ENCODE data around the gene WNT3.

The WNT3 gene

DNA sequence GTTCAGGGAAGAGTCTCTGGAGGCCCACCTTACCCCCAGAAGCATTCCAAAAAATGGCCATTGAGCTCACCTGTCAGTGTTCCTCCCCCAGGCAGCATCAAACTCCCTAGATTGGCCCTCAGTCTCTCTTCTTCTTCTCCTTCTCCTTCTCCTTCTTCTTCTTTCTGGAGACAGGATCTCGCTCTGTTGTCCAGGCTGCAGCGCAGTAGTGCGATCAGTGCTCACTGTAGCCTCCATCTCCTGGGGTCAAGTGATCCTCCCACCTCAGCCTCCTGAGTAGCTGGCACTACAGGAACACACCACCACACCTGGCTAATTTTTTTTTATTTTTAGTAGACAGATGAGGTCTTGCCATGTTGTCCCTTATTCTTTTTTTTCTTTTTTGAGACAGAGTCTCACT, 16.4 kb upstream of the WNT3 start:
- no peak for DNase-seq (ENCODE audit: low read depth)

DNA sequence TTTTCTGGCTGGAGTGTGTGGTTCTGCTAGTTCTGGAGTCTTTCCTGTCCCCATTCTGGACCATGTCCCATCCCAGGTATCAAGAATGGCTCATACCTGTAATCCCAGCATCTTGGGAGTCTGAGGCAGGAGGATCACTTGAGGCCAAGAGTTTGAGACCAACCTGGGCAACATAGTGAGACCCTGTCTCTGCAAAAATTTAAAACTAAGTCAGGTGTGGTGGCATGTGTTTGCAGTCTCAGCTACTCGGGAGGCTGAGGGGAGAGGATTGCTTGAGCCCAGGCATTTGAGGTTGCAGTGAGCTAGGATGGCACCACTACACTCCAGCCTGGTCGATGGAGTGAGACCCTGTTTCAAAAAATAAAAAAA, 15.3 kb upstream of the WNT3 start:
- DNase-seq (ENCODE audit: low read depth) = no peak

DNA sequence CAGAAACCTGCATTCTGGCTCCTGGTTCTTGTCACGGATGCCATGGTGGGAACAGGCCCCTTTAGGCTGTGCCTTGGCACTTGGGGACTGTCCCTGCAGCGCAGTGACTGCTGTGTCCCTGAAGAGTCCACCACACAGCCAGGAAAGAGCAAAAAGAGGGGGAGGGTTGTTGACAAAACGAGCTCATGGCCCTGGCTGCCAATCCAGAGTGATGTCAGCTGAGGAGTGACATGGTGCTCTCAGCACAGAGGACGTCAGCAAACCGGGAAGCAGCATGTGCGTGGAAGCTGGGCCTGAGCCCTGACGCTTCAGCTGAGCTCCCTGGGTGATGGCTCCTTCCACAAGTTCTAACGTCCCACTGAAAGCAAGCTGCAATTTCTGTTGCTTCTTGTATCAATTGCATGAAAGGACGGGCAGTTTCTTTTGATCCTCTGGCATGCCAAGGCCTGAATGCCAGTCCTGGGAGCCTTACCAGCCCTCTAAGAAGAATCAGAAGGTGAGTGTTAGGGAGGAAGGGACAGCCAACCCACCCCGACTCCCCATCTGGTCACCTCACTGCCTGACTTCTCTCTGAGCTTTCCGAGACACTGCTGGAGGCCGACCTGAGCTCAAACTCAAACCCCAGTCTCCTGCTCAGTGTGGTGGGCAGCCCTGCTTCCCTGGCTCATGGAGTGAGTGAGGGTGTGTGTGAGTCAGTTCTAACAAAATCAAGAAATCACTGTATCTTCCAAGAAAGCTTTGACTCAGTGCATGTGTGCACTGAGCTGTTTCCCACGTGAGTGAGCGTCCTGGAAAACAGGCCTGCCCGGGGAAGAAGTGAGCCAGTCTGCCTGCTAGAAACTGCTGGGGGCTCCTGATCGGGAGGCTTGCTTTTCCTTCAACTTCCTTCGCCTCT, 14.7 kb upstream of the WNT3 start:
- DNase-seq (ENCODE audit: low read depth) = peak; percentile 85

DNA sequence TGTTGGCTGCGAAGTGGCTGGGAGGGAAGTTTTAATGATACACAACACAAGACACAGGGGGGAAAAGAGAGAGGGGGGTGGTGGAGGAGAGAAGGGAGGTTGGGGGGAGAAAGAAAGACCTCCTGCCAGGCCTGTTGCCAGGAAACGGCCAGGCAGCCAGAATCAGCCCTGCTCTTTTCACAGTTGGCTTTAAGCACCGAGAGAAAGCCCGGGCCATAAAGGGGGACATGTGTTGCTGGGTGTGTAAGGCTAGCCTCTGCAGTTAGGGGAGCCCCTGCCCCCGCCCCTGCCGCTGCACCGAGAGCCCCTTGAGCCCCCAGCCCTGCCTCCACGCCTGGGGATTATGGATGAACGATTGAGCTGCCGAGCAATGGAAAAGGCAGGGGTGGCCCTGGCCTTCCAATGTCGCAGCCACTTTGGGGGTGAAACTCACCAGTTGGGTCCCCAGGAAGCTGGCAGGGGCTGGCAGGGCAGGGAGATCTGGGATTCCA, 13.9 kb upstream of the WNT3 start:
- no peak for DNase-seq (ENCODE audit: low read depth)

DNA sequence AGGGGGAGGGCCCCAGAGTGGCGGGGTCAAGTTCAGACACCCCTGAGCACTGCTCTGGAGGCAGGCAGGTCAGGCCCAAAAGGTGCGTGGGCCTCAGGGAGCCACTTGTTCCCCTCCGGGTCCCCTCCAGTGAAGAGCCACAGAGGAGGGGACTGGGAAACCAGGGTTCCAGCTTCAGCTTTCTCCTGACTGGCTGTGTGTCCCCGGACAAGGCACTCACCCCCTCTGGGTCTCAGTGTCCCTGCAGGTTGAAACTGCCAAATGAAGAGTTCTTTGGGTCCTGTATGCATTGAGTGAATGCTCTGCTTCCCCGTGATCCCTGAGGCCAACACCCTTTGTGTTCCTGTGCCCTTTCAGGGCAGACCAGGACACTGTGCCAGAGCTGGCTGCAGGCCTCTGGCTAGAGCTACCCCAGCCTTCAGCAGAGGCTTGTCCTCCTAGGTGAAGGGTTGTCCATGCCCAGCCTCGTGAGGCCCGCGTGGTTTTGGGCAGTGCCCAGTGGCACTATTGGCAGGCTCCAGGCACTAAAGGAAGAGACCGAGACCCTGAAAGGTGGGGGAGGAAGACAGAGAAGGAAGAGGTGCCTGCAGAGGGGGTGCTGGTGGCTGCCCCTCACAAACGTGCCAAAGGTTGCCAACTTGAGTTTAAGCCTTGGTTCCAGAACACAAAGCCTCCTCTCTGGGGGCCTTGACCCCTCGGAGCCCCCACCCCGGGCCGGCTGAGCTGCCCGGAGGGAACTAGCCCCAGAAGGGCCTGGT, 13.3 kb upstream of the WNT3 start:
- no peak for DNase-seq (ENCODE audit: low read depth)

DNA sequence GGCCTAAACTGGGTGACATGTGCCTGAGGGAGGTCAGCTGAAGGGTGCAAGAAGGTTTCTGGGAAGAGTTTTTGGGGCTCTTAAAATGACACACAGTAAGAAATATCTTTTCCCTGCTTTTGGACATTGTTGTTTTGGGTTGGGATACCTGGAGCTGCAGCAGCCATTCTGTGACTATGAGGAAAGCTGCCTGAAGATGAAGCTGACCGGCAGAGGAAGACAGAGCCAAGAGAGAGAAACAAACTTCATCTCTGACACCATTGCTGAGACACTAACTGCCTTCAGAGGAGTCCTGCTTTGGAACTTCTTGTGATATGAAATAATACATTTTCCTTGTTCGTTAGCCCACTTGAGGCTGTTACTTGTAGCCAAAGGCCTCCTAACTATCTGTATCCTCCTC, 8.8 kb upstream of the WNT3 start:
- DNase-seq (ENCODE audit: low read depth) = no peak

DNA sequence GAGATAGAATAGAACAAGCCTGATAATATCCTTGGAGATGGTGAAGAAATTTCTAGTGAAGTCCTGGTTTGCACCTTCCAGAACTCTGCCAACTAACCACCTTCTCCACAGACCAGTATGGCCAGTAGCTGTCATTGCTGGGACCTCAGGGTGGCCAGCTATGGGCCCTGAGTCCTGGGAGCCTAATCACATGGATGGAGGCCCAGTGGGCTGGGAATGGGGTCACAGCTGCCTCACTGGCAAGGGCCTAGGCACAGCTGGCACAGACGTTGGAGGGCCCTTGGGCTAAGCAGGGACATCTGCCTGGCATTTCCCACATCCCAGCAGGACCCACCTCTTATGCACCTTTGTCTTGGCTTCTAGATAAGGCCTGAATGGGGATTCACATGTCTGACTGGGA, 7.6 kb upstream of the WNT3 start:
- DNase-seq (ENCODE audit: low read depth) = no peak

DNA sequence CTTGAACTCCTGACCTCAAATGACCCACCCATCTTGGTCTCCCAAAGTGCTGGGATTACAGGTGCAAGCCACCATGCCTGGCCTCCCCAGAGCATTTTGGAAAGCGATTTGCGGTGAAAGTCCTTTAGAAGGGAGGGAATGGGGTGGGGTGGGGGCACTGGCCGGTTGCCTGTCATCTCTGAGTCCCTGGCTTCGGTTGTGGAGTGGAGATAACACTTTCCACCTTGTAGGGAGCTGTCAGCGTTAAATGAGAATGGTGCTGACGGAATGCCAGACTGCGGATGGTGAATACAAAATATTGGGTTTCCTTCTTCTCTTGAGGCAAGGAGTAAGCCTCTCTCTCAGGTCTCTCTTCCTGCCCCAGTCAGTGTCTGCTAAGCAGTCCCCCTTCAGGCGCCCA, 5.2 kb upstream of the WNT3 start:
- no peak for DNase-seq (ENCODE audit: low read depth)

DNA sequence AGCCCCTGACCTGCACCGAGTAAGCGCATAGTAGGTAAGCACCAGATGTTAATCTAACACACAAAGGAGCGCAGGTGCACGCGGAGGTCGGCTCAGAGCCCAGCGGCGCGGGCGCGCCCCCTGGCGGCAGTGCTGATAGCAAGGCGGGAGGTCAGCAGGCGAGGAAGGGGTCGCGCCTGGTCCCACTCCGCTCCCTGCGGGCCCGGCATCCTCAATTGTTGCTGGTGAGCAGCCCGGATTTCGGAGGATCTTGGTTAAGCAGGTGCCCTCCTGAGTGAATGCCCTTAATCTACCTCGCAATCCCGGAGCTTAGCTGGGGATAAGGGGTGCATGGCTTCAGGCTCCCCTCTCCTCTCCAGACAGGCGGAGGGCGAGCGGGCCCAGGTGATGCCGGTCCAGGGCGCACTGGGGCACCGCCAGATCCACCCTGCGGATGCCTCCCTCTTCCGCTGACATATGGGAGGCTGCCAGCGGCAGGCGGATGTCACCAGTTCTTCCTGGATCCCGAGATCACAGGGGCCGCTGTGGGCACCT, 4.0 kb upstream of the WNT3 start:
- DNase-seq (ENCODE audit: low read depth) = no peak

DNA sequence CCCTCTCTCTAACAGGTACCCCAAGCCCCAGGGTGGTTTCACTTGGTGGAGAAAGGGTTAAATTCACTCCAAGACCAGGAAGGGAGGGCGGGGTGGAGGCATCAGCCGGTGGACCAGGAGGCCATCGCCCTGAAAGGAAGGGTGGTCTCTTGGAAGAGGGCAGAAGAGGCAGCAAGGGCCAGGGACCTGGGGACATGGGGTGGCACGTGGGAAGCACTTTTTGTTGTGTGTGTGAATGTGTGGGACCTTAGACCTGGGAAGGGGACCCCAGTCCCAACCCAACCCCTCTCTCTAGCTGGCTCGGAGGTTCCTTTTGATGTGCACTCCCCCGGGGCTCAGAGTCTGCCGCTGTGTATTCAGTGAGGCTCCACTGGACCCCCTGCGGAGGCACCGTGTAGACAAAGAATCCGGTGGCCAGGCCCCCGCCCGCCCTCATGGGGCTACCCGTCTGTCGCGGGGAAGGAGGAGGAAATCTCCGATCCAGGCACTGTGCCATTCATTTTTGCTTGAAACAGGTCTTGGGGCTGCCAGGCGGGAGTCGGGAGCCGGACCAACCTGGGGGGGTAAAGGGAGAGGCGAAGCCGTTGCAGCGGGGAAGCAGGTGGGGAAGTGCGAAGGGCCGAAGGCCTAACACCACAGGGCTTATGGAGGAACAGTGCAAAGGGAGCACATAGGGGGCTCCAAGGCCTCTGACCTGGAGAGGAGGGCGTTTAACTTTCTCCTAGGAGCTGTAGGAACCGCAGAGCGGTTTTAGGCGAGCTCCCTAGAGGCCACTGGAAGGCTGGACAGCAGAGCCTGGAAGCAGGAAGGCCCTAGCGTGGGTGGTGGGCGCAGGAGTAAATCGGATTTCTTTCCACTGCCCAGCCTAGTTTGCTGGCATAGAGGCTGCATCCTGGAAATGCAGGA, 3.2 kb upstream of the WNT3 start:
- no peak for DNase-seq (ENCODE audit: low read depth)

DNA sequence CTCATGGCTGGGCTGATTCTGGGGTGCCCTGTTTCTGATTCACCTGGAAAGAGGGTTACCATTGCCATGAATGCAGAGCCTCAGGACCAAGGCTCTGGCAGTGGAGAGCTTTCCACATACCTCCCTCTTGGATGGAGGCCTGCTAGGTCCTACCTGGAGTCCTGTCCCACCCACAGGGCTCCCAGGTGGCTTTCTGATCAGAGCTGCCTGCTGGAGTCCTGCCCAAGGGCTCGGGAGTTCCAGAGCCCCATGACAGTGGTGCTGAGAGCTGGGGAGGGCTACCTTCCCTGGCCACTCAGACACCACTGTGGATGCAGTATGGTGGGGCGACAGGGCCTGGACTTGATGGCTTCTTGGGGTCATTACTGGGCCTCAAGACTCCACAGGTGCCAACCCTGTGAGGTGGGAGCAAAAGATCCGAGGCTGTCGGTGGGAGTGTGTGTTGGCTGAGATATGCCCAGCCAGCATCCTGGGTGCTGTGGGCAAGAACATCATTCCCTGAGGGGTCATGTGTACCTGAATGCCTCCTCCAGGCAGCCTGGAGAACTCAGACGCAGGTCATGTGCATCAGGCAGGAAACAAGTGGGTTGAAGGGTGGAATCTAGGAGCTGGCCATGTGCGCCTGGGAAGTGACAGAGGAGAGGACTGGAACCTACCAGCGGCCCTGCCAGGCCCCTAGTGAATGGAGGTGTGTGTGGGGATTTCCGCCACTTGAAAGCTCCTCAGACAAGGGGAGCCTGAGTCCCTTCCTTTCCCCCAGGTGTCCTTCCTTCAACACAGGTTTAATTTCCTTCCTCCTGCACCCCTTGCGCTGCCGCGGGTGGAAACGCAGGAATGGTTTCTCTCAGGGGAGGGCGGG, 2.3 kb upstream of the WNT3 start:
- DNase-seq (ENCODE audit: low read depth) = no peak

DNA sequence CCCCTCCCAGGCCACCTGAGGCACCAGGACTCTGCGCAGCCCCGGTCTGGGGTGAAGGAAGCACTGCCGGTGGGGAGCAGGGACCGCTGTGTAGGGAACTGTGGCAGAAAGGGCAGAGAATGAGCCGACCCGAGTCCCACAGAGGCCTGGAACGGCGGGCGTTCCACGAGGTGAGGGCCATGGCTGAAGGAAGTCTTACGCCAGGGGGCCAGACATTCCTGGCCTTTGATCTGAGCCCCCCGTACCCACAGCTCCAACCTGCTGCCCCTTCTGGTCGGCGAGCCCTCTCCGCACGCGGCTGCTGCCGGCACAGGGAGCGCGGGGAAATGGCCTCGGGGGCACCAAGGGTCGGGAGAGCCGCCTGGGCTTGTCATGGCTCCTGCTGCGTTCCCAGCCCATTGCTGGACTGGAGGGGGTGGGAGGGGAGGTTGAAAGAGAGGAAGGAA, 1.4 kb upstream of the WNT3 start:
- no peak for DNase-seq (ENCODE audit: low read depth)

DNA sequence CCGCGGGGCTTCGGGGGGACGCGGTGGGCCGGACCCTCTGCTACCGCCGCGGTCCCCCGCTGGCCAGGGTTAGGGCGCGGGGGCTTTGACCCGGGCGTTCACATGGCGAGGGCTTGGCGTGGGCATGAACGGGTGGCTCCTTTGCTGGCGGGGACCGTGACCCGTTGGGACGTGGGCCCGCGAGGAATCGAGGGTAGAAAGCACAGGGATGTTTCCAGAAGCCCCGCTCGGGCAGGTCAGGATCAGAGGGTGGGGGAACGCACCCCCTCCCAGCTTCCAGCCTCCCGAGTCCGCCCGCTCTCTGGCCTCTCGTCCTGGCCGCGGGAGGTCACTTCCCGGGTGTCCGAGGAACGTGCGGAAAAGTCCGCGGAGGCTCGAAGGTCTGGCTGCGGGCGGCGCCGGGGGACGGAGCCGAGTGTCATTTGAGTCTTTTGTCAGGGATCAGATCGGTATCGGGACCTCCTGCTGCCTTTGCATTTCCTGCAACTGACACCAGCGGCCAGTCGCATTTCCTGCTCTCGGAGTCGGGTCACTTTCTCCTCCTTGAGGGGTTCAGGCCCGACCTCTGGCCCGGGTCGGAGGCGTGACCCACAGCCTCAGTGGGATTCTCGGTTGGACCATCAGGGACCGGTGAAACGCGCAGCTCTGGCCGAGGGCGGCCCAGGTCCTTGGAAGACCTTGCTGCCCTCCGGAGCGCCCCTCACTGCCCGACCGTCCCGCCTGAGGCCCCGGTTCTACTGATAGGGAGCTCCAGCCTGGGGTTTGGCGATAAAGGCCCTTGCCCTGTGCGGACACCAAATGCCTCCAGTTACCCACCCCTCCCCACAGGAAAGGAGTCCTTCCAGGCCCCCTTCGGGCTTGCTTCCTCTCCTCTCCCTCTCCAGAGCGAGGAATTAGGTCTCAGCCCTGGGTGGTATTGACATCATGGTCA, 702 bp upstream of the WNT3 start:
- DNase-seq (ENCODE audit: low read depth) = no peak

DNA sequence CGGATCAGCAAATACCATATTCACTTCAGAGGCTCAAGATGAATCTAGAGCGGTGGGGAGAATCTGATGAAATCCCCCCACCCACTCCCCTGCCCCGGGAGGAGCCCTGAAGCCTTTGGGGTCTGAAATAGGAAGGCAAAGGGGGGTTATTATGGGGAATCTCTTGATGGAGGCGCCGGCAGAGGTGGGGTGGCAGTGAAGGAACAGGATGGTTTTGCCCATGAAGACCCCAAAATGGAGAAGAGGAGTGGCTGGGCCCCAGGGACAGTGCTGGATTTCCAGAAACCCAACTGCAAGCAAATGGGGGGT, 637 bp downstream of the WNT3 start:
- DNase-seq (ENCODE audit: low read depth) = no peak

DNA sequence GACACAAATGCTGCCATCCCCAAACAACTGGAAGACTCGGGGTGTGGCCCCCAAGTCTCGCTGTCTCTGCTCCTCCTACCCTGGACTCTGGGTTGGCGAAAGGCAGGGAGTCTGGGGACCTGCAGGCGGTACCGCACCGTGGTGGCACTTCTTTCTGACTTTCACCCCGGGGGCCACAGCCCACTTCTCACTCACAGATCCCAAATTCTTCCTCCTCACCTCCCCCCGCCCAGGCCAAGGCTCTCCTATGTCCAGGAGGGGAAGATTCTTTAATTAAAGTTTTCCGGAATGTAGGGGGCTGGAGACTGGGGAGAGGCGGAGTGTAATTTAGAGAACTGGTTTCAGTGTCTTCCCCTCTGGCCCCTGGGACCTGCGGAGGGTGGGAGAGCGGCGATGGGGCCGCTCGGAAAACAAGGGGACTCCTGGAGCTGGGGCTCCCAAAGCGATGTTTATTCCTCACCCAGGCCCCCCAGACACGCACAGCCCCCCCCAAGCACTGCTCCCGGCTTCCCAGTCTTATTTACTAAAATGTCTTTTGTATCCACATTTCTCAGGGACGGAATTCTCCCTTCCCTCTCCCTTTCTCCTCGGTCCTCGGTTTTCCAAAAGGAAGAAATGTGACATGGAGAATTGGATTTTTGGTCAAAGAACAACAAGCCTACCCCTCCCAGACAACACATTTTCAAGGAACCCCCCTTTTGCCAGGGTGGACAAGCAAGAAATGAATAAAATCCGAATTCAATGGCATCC, 1.2 kb downstream of the WNT3 start:
- DNase-seq (ENCODE audit: low read depth) = no peak

DNA sequence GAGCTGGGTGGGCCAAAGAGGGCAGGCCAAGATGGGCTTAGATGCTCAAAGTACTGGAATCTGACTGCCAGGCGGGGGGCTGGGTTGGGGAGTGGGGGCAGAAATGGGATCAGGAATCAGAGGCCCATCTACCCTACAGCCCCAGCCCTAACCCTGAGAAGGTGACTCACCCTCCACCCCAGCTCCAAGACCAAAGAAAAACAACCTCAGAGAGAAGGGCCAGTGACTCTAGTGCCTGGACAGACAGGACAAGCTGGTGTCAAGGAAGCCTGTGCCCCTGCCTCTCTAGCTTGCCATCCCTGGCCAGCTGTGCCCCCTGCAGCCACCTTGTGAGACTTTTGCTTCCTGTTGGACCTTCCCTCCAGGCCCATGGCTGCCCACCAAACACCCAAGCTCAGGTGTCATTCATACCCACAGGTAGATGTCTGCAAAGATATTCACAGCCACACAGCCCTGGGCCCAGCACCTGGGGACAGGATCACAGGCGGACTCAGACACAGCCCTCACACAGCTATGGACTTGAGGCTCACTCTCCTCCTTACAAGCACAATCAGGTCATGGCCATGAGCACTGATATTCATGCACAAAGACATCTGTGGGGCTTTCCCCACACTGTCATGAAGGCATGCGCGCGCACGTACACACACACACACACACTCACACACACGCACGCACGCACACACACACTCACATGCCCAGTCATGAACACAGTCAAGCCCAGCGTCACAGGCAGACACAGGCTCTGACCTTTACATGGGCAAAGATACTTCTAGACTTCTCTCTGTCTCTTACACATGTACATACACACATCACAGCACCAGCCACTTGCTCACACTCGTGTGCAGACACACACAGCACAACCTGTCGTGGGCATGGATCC, 2.8 kb downstream of the WNT3 start:
- no peak for DNase-seq (ENCODE audit: low read depth)

DNA sequence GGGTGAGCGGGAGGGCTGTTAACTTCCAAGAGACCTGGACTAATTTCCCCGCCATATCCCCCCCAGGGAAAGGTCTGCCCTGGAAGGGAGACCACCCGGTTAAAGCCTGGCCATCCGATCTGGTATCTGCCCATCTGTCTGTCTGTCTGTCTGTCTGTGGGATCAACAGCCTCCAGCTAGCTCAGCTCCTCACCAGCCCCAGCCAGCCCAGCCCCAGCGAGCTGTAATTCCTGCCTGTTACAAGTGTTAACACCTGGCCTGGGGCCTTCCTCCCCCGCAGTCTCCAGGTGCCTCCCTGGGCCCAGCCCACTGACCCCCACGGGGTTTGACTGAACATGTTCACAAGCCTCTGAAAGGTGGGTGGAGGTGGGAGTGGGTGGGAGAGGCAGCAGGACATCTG, 4.0 kb downstream of the WNT3 start:
- no peak for DNase-seq (ENCODE audit: low read depth)

DNA sequence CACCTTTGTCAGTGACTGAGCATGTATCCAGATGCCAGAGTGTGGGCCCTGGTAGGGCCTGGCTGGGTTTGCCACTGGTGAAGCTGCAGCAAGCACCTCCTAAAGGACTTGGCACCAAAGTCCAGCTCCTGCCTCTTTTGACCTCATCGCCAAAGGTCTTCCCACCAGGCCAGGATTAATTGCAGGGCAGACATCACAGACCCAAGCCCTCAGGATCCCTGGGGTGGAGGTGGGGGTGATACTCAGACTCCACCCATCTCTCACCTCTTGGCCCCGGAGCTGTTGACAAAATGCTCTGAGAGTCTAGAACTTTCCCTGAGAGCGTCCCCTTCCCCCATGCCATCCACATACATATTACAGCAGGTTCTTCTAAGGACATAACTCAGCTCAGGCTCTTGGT, 4.6 kb downstream of the WNT3 start:
- no peak for DNase-seq (ENCODE audit: low read depth)

Data from amniotic epithelial cell (primary cell).